Small intestine (tissue), 7 donors: ENCODE results near the gene COQ8B. TPM values are rescaled to one million over a fixed set of nuclear protein-coding genes. Genes with fewer than 3 reads are reported as not detected.
A peak's percentile ranks its signal among the peaks of the same experiment; 100 is the strongest.

ENCODE experiments used
- DNase-seq, 2 donors: peaks; one replicate each; pipeline versions ENCODE4 v3.0.0 to v3.0.0-alpha.2; 2013
- FAIRE-seq: peaks from 2 replicates; lab custom pipeline; 2012; peaks lifted over from hg19 to GRCh38; lab: Jason Lieb, UNC
- H3K27ac ChIP-seq, 3 donors: one replicate each; pipeline ENCODE4 v1.5.1; 2013; ENCODE audit warnings: low read length in 2 of 3, mild to moderate bottlenecking in 2 of 3, control low read depth in 1 of 3, inconsistent platforms in 1 of 3, low read depth in 1 of 3, moderate library complexity in 1 of 3
- H3K27me3 ChIP-seq, 3 donors: one replicate each; pipeline ENCODE4 v1.6.1; 2013; ENCODE audit warnings: low read length in 3 of 3, inconsistent platforms in 1 of 3; ENCODE audit not compliant: control insufficient read depth in 3 of 3, insufficient read depth in 3 of 3
- H3K36me3 ChIP-seq, 3 donors: one replicate each; pipeline ENCODE4 v1.6.1; 2013; ENCODE audit warnings: low read length in 3 of 3, inconsistent platforms in 1 of 3, low read depth in 1 of 3, mild to moderate bottlenecking in 1 of 3, moderate library complexity in 1 of 3; ENCODE audit not compliant: control insufficient read depth in 3 of 3, insufficient read depth in 2 of 3
- H3K4me1 ChIP-seq, 3 donors: one replicate each; pipeline ENCODE4 v1.6.1; 2013; ENCODE audit warnings: low read length in 2 of 3, inconsistent platforms in 1 of 3, low read depth in 1 of 3, mild to moderate bottlenecking in 1 of 3, moderate library complexity in 1 of 3; ENCODE audit not compliant: control insufficient read depth in 3 of 3, insufficient read depth in 2 of 3
- H3K4me3 ChIP-seq, 3 donors: one replicate each; pipeline ENCODE4 v1.5.1; 2013; ENCODE audit warnings: low read length in 3 of 3, control low read depth in 1 of 3, inconsistent platforms in 1 of 3, low read depth in 1 of 3, mild to moderate bottlenecking in 1 of 3, moderate library complexity in 1 of 3
- H3K9me3 ChIP-seq, 2 donors: one replicate each; pipeline ENCODE4 v1.6.1; 2013; ENCODE audit warnings: low read depth in 1 of 2, low read length in 1 of 2; ENCODE audit not compliant: control insufficient read depth in 2 of 2, insufficient read depth in 1 of 2
- WGBS, 3 donors: extraction: QIAGEN DNeasy Blood & Tissue Kit; methylation state at CpG; one replicate each; pipeline ENCODE4 v1.1.7; 2013; 5-methylcytosine and 5-hydroxymethylcytosine counted together
- polyA plus RNA-seq, 4 donors: library from polyadenylated mRNA; stranded (reverse) in 3 of 4; unstranded in 1 of 4; fragments of 200-250 nt in 3 of 4; fragments of 120-200 nt in 1 of 4; gene quantifications; one replicate each; pipeline versions ENCODE4 v1.2.1 to v1.2.3, GENCODE V29; 2013
- donor health status: healthy with polysubstance abuse.
- donor health status: control.
- donor health status: control.
- donor health status: Bipolar disorder and iron deficiency.
- donor health status: healthy.

Gene COQ8B
- polyA plus RNA-seq, 4 donors = 29.2 to 45.5 (median 42.8) TPM

DNA sequence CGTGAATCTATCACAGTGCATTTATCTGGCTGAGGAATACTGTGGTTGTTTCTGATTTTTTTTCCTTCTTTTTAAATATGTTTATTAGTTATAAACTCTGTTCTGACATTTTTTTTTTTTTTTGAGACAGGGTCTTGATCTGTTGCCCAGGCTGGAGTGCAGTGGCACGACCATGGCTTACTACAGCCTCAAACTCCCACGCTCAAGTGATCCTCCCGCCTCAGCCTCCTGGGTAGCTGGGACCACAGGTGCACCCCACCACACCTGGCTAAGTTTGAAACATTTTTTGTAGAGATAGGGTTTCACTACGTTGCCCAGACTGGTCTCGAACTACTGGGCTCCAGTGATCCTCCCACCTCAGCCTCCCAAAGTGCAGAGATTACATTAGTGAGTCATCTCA lies 19.7 kb downstream of the COQ8B start:
- Histone ChIP-seq H3K27me3 (no peaks in the 10 kb centered on the region), H3K4me1 (no peaks in the 10 kb centered on the region), H3K27ac (no peak overlapping the region), H3K36me3 (peaks cover 2 to 79% (median 11%) of the 10 kb centered on the region in 3 donors), H3K4me3 (no peak overlapping the region), H3K9me3 (no peaks in the 10 kb centered on the region)
- FAIRE-seq (no peak), DNase-seq (no peak)
- 91 to 98% (median 95%) methylated on average over 6 of the region's 6 CpGs for WGBS, 3 donors

DNA sequence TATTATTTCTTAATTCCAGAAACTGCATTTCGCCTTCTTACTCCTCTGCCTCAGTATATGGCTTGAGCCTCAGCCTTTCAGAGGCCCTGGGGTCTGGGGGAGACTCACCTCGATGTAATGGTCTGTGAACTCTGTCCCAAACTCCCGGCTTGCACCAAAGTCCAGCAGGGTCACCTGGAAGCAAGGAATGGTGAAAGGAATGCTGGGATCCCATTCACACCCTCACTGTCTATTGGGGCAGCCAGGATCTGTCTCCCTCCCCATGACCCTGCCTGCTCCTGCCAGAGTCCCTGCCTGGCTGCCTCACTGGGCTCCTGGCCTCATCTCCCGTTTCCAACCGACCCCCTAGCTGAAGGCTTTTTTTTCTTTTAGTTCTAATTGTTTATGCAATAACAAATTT lies 20.8 kb downstream of the COQ8B start:
- Histone ChIP-seq H3K27ac (no peak overlapping the region), H3K27me3 (no peaks in the 10 kb centered on the region), H3K9me3 (no peaks in the 10 kb centered on the region), H3K4me1 (peaks cover 0 to 5% (median 0%) of the 10 kb centered on the region in 3 donors), H3K4me3 (no peak overlapping the region), H3K36me3 (peaks cover 0 to 76% (median 5%) of the 10 kb centered on the region in 3 donors)
- 80 to 82% (median 82%) methylated on average over 5 of the region's 5 CpGs for WGBS, 3 donors
- no peak for DNase-seq
- no peak for FAIRE-seq

DNA sequence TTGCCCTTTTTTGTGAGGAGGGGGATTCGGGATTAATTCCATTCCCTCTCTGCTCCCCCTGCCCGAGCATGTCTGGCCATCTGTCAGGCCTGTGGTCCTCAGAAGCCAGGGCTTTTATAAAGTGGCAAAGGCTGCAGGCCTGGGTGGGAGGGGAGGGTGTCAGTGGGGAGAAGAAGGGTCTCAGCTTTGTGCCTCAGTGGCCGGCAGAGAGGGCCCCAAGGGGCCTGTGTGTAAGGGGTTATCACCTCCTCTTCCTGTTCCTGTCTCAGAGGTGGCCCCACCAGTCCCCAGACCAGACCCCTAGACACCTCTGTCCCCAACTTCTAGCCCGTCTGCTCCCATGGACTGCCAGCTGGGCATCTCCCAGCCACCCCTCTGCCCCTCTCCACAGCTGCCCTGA lies 22.8 kb downstream of the COQ8B start:
- Histone ChIP-seq H3K4me1 (peaks cover 0 to 12% (median 3%) of the 10 kb centered on the region in 3 donors), H3K27me3 (no peaks in the 10 kb centered on the region), H3K9me3 (no peaks in the 10 kb centered on the region), H3K27ac (no peak overlapping the region), H3K36me3 (peaks cover 0 to 57% (median 5%) of the 10 kb centered on the region in 3 donors), H3K4me3 (no peak overlapping the region)
- no peak for FAIRE-seq
- no peak for DNase-seq
- 86 to 94% (median 88%) methylated on average over 4 of the region's 4 CpGs for WGBS, 3 donors

GRCh38 chr19:40693150-40693788 lies 23.4 kb downstream of the COQ8B start:
- Histone ChIP-seq H3K27ac (no peak overlapping the region), H3K4me1 (peaks cover 0 to 14% (median 3%) of the 10 kb centered on the region in 3 donors), H3K27me3 (no peaks in the 10 kb centered on the region), H3K36me3 (peaks cover 0 to 52% (median 4%) of the 10 kb centered on the region in 3 donors), H3K4me3 (no peak overlapping the region), H3K9me3 (no peaks in the 10 kb centered on the region)
- WGBS, 3 donors = 89 to 92% (median 90%) methylated on average over 11 of the region's 11 CpGs
- DNase-seq (no peak), FAIRE-seq (no peak)

DNA sequence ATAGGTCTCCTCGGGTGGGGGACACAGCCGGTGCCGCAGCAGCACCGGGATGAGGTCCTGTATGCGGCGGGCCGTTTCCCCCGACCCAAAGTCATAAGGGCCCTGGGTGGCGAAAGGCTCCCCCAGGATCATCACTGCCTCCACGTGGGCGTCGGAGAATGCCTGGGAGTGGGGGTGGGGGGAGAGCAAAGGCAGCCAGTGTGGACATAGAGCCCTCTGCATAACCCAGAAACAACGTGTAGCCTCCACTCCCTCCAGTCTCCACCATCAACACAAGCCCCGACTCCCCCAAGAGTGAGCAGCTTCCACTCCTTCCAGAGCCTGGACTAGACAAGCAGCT lies 24.5 kb downstream of the COQ8B start:
- H3K4me3 ChIP-seq = no peak overlapping the region
- no peak for DNase-seq
- H3K27ac ChIP-seq = no peak overlapping the region
- H3K9me3 ChIP-seq = no peaks in the 10 kb centered on the region
- H3K36me3 ChIP-seq = peaks cover 0 to 48% (median 4%) of the 10 kb centered on the region in 3 donors
- no peaks in the 10 kb centered on the region for H3K27me3 ChIP-seq
- WGBS, 3 donors = 86 to 88% (median 87%) methylated on average over 14 of the region's 14 CpGs
- FAIRE-seq = no peak
- peaks cover 0 to 15% (median 3%) of the 10 kb centered on the region in 3 donors for H3K4me1 ChIP-seq

DNA sequence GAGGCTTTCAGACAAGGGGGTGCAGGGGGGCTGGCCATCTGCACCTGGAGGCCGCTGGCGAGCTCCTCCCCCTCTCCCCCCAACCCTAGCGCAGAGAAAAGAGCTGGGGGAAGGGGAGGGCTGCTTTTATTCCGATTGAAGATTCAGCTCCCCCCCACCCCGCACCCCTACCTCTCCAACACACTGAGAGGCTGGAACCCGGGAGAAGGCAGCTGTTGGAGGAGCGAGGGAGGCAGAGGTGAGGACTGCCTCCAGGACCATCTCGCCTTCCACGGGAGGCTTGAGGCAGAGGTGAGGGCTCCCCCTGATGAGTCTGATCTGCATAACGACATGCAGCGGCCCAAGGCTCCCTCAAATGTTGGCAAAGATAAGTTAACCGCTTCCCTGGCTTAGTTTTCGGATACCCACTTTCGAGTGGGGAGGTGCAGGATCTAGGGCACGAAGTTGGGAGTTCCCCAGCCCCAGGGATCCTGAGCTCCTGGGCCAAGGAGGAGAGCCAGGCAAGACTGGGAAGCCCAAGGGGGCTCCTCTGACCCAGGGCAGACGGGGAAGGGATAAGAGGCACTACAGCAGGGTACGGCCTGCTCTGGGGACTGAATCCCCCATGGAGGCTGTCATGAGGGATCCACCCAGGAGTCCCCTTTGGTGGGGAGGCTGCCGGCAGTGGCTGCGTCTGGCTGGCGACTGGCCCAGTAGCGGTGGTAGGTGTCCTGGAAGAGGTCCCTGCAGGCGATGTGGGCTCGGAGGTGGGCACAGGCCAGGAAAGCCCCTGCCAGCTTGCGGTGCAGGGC lies 25.1 kb downstream of the COQ8B start:
- peaks cover 0 to 49% (median 4%) of the 10 kb centered on the region in 3 donors for H3K36me3 ChIP-seq
- peak overlapping the region in 1 of 3 donors; percentile 79 for H3K27ac ChIP-seq
- H3K4me3 ChIP-seq = peak overlapping the region in 1 of 3 donors; percentile 59
- WGBS, 3 donors = 72 to 84% (median 81%) methylated on average over 21 to 24 of the region's 24 CpGs
- H3K27me3 ChIP-seq = no peaks in the 10 kb centered on the region
- FAIRE-seq = no peak
- no peaks in the 10 kb centered on the region for H3K9me3 ChIP-seq
- H3K4me1 ChIP-seq = peaks cover 0 to 17% (median 3%) of the 10 kb centered on the region in 3 donors
- DNase-seq = no peak

DNA sequence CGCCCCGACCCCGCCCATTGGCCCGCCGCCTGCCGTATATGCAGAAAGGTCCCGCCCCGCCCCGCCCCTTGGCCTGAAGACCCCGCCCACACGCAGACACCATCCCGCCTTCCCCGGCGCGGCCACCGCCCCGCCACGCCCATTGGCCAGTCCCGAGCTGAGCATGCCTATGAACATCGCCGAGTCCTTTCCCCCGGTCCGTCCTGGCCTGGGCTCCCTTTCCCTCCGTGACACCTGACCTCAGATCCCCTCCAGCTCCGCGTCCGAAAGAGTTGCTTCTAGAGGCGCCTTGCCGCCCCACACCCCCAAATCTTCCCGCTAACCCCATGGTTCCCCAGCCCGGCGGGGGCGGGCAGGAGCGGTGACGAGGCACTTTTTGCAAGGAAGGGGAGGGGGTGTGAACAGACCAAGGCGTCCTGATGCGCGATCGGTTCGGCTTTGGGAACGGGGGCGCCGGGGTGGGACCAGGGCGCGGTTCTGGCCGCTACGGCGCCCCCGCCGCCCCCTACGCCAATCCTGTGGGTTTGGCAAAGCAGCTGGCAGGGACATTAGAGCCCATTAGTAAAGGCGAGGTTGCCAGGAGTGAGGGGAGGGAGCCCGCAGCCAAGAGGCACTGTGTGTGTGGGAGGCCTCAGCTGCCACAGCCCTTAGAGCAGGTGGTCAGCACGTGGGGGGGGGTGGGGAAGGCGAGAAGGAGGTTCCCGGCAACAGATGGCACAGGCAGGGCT lies 25.8 kb downstream of the COQ8B start:
- FAIRE-seq (no peak), DNase-seq (peak; percentile 91 to 96)
- WGBS, 3 donors = 2 to 5% (median 4%) methylated on average over 38 to 56 of the region's 56 CpGs
- H3K27me3 ChIP-seq = no peaks in the 10 kb centered on the region
- peak overlapping the region; percentile 20 to 61 (median 28) for H3K4me3 ChIP-seq
- peaks cover 0 to 17% (median 3%) of the 10 kb centered on the region in 3 donors for H3K4me1 ChIP-seq
- no peaks in the 10 kb centered on the region for H3K9me3 ChIP-seq
- peaks cover 0 to 50% (median 4%) of the 10 kb centered on the region in 3 donors for H3K36me3 ChIP-seq
- peak overlapping the region in 2 of 3 donors; percentile 40 to 79 for H3K27ac ChIP-seq

DNA sequence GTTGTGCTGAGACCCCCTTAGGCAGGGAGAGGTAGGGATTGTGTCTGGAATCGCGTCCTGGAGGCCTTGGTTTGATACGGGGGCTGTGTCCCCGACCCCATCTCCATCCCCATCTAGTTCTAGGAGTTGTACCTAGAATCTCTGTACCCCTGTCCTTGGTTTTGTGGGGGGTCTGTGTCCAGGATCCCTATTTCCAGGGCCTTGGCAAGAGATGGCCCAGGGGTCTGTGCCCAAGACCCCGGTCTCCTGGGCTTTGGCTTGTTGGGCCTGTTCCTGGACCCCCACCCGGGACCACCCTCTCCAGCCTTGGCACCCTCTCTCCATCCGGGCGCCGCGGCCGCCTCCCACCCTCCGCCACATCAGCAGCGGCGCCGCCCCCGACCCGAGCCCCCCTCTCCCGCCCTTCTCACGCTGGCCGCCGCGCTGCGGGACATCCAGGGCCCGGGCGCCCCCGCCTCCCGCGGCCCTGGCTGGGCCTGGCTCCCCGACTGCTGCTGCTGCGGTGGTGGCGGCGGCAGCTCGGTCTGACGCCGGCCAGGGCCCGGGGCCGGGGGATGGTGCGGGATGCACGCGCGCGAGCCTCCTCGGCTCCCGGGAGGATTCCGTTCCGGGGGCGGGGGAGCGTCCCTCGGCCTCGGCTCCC lies 26.5 kb downstream of the COQ8B start, which contains the start of gene NUMBL:
NUMBL (minus strand) TSS at position 602 of the 643 bp plus-strand sequence; CDS start at position 434, 168 bp downstream.
- FAIRE-seq (no peak), DNase-seq (no peak)
- H3K4me1 ChIP-seq = peaks cover 0 to 17% (median 3%) of the 10 kb centered on the region in 3 donors
- H3K4me3 ChIP-seq = peak within 1 kb of the TSS; percentile 61 to 65 (median 61)
- WGBS, 3 donors = 4 to 17% (median 6%) methylated on average over 14 to 50 of the region's 50 CpGs
- H3K9me3 ChIP-seq = no peaks in the 10 kb centered on the region
- H3K27me3 ChIP-seq = no peaks in the 10 kb centered on the region
- peak within 1 kb of the TSS in 2 of 3 donors; percentile 47 to 79 for H3K27ac ChIP-seq
- H3K36me3 ChIP-seq = peaks cover 0 to 50% (median 4%) of the 10 kb centered on the region in 3 donors
